GM12878 (cell line): ENCODE data around the gene MGLL.

Experiments used
- BCL11A ChIP-seq: IDR thresholded peaks from 2 replicates; pipeline ENCODE4 v1.6.1; 2011; ENCODE audit warnings: low read depth, low read length
- CTCF ChIP-seq, 3 experiments: IDR thresholded peaks in 2 of 3; conservative IDR thresholded peaks in 1 of 3; 2 replicates each; pipeline ENCODE4 v1.5.1; 2011; ENCODE audit warnings: low read depth in 3 of 3, low read length in 3 of 3, mild to moderate bottlenecking in 3 of 3, control low read depth in 2 of 3, moderate library complexity in 2 of 3, inconsistent platforms in 1 of 3, mixed read lengths in 1 of 3; ENCODE audit not compliant: control insufficient read depth in 2 of 3, insufficient read depth in 1 of 3; ENCODE audit errors: extremely low read depth in 1 of 3
- EGR1 ChIP-seq, 2 experiments: IDR thresholded peaks; 1 replicate in 1 of 2; 2 replicates in 1 of 2; pipeline ENCODE4 v1.6.1; 2011 to 2012; ENCODE audit warnings: low read depth in 2 of 2, low read length in 2 of 2, borderline replicate concordance in 1 of 2, mild to moderate bottlenecking in 1 of 2, moderate library complexity in 1 of 2
- EP300 ChIP-seq, 2 experiments: fragments of 150-350 bp in 1 of 2; IDR thresholded peaks; 2 replicates each; pipeline ENCODE4 v1.6.1; 2011 to 2012; ENCODE audit warnings: low read depth in 2 of 2, low read length in 2 of 2, borderline replicate concordance in 1 of 2, improper control_type of control experiment in 1 of 2, inconsistent platforms in 1 of 2; ENCODE audit not compliant: control insufficient read depth in 1 of 2
- JUND ChIP-seq: IDR thresholded peaks from 2 replicates; pipeline ENCODE4 v1.6.1; 2012; ENCODE audit warnings: low read depth, mild to moderate bottlenecking, low read length, improper control_type of control experiment, moderate library complexity
- NR2F1 ChIP-seq: fragments of 450-650 bp; conservative IDR thresholded peaks from 2 replicates; pipeline ENCODE4 v1.6.1; 2017; ENCODE audit warnings: mild to moderate bottlenecking
- WRNIP1 ChIP-seq: IDR thresholded peaks from 2 replicates; pipeline ENCODE4 v1.6.1; 2011; ENCODE audit warnings: low read depth, low read length, improper control_type of control experiment, borderline replicate concordance
- ZNF592 ChIP-seq: fragments of 450-650 bp; IDR thresholded peaks from 2 replicates; pipeline ENCODE4 v1.6.1; 2017; ENCODE audit warnings: mild to moderate bottlenecking, moderate library complexity

- TF ChIP-seq WRNIP1 = no peak
- TF ChIP-seq EP300 (IDR thresholded peaks at IDR 0.05; ENCODE audit: borderline replicate concordance in 1 of 2, control insufficient read depth in 1 of 2, low read depth in 2 of 2, low read length in 2 of 2) = no peak
- TF ChIP-seq BCL11A = no peak
- no peak for TF ChIP-seq ZNF592
- TF ChIP-seq CTCF (IDR thresholded peaks at IDR 0.05 in 2 of 3, conservative IDR thresholded peaks at IDR 0.05 in 1 of 3; ENCODE audit: control insufficient read depth in 2 of 3, extremely low read depth in 1 of 3, insufficient read depth in 1 of 3, low read depth in 3 of 3, low read length in 3 of 3) = no peak
- no peak for TF ChIP-seq JUND
- TF ChIP-seq EGR1 (IDR thresholded peaks at IDR 0.05; ENCODE audit: borderline replicate concordance in 1 of 2, low read depth in 2 of 2, low read length in 2 of 2) = no peak
- no peak for TF ChIP-seq NR2F1
Measured at GRCh38 chr3:127730666-127731295, 91.5 kb downstream of the MGLL start.
